ENCODE results near the gene TFR2. TPM values are rescaled to one million over a fixed set of nuclear protein-coding genes. Genes with fewer than 3 reads are reported as not detected.

The TFR2 gene
- total and polyA plus RNA-seq, 2 donors (not counting 3 experiments of a cell fraction or from before 2014, with no cell fraction given): 0.37 to 0.60 TPM

GRCh38 chr7:100655908-100656674, 14.7 kb upstream of the TFR2 start, which contains the start of gene ACTL6B:
TSS of gene ACTL6B (minus strand) at chr7:100656448. CDS start at chr7:100656354, 94 bp downstream.
- BruUV-seq (replicated peaks): no TSS peak
- FAIRE-seq: peak; percentile 73

More at GRCh38 chr7:100655908-100656674, 14.7 kb upstream of the TFR2 start, which contains the start of gene ACTL6B:
- no peaks in the 10 kb centered on the region for H3K36me3 ChIP-seq (ENCODE audit: control insufficient read depth in 2 of 2, extremely low read depth in 1 of 2, insufficient read depth in 2 of 2, low read length in 2 of 2)
- H3K9me1 ChIP-seq (replicated peaks; ENCODE audit: control insufficient read depth, extremely low read depth, insufficient read depth, low read length): no peaks in the 10 kb centered on the region
- no peak within 1 kb of the TSS for H3K4me2 ChIP-seq (ENCODE audit: insufficient read depth, low read length)
- H2AFZ ChIP-seq (ENCODE audit: low read depth, low read length): no peak within 1 kb of the TSS
- no peaks in the 10 kb centered on the region for H4K20me1 ChIP-seq (replicated peaks; ENCODE audit: control insufficient read depth, extremely low read depth, insufficient read depth, low read length)
- CTCF ChIA-PET: interaction anchor here (0.7 to 1.0 kb wide), 2 partner anchors 15 to 23 kb away, joined by 3 to 4 read pairs; no protein-coding TSS in a partner anchor
- peaks cover 2 to 4% of the 10 kb centered on the region in 2 experiments for H3K27me3 ChIP-seq (ENCODE audit: control insufficient read depth in 2 of 2, insufficient read depth in 2 of 2, low read length in 2 of 2)
- POLR2A ChIA-PET: no interaction called here
- no peak within 1 kb of the TSS for H3K9ac ChIP-seq (replicated peaks; ENCODE audit: extremely low read depth, insufficient read depth, low read length)
- H3K79me2 ChIP-seq (ENCODE audit: control insufficient read depth, insufficient read depth, low read length): no peaks in the 10 kb centered on the region
- H3K27ac ChIP-seq (ENCODE audit: insufficient read depth, low read depth, low read length): no peak within 1 kb of the TSS
- H3K4me3 ChIP-seq (replicated peaks in 1 of 3; ENCODE audit: insufficient read depth in 1 of 3, low read depth in 1 of 3, low read length in 3 of 3): no peak within 1 kb of the TSS
- dilution Hi-C loops (cut with MboI; ENCODE audit: extremely low pct_ligation_motif_present, low sequenced_read_pairs) (no loop called here), intact Hi-C loops (cut with micrococcal nuclease) (loop anchor here (1.0 kb wide), 2 partner anchors 17 to 30 kb away; partner anchors contain the start of gene GNB2)
- DNase-seq (ENCODE audit: low read depth, low spot score): peak; percentile 56
- TF ChIP-seq MYC (IDR thresholded peaks at IDR 0.05; ENCODE audit: low read depth, low read length) (no peak), FOS (IDR thresholded peaks at IDR 0.05; ENCODE audit: borderline replicate concordance, insufficient read depth, low read length) (no peak), CTCF (IDR thresholded peaks at IDR 0.05; ENCODE audit: extremely low read depth in 1 of 2, insufficient read depth in 1 of 2, low read depth in 1 of 2, low read length in 2 of 2) (no peak), JUN (IDR thresholded peaks at IDR 0.05; ENCODE audit: borderline replicate concordance, insufficient read depth, insufficient read length, low read depth) (no peak), POLR2AphosphoS5 (IDR thresholded peaks at IDR 0.05; ENCODE audit: insufficient read depth, low read depth, low read length) (no peak), MAX (IDR thresholded peaks at IDR 0.05; ENCODE audit: insufficient read depth, insufficient read length) (no peak), POLR2A (IDR thresholded peaks at IDR 0.05; ENCODE audit: low read depth, low read length) (no peak), EZH2 (IDR thresholded peaks at IDR 0.05; ENCODE audit: borderline replicate concordance, low read depth, low read length, severe bottlenecking) (no peak)
- H3K4me1 ChIP-seq (ENCODE audit: control insufficient read depth, extremely low read depth, insufficient read depth, low read length): no peaks in the 10 kb centered on the region
- no peaks in the 10 kb centered on the region for H3K9me3 ChIP-seq (replicated peaks; ENCODE audit: control insufficient read depth, insufficient read depth, low read length)
